SW 1271 (cell line): ENCODE measurements around the gene COX6A2.

Experiments used
- DNase-seq, 2 experiments: peaks; one replicate each; lab custom pipeline; 2025; lab: John Stamatoyannopoulos, UW

The COX6A2 gene

GRCh38 chr16:31410082-31410481, 18.1 kb downstream of the COX6A2 start:
- DNase-seq, result no peak

GRCh38 chr16:31409433-31409832, 18.7 kb downstream of the COX6A2 start:
- peak; percentile 23 to 32 for DNase-seq

- no peak for DNase-seq
These were observed 20.8 kb downstream of the COX6A2 start for GRCh38 chr16:31407406-31407805.

- DNase-seq, result peak in 1 of 2 experiments; percentile 34
These were observed 23.7 kb downstream of the COX6A2 start for GRCh38 chr16:31404353-31405064.

GRCh38 chr16:31403590-31404352, 24.4 kb downstream of the COX6A2 start:
- DNase-seq, result no peak

GRCh38 chr16:31402687-31403086, 25.5 kb downstream of the COX6A2 start:
- no peak for DNase-seq

- DNase-seq, result no peak
These were observed 26.7 kb downstream of the COX6A2 start for GRCh38 chr16:31401436-31401835.

- no peak for DNase-seq
These were observed 28.0 kb downstream of the COX6A2 start for GRCh38 chr16:31400191-31400590.

- DNase-seq, result no peak
These were observed 30.5 kb downstream of the COX6A2 start for GRCh38 chr16:31397701-31398100.

- no peak for DNase-seq
These were observed 31.0 kb downstream of the COX6A2 start for GRCh38 chr16:31397096-31397660.

GRCh38 chr16:31395647-31396046, 32.5 kb downstream of the COX6A2 start:
- DNase-seq, result no peak

- DNase-seq, result no peak
These were observed 35.1 kb downstream of the COX6A2 start, which contains the start of gene ITGAD for GRCh38 chr16:31393056-31393455. ITGAD (plus strand) TSS chr16:31393335; CDS start chr16:31393361, 26 bp downstream.

- no peak for DNase-seq
These were observed 37.6 kb downstream of the COX6A2 start for GRCh38 chr16:31390504-31391041.

GRCh38 chr16:31388535-31388934, 39.6 kb downstream of the COX6A2 start:
- no peak for DNase-seq

GRCh38 chr16:31386157-31386984, 41.8 kb downstream of the COX6A2 start:
- peak; percentile 8 to 48 for DNase-seq

GRCh38 chr16:31385680-31386079, 42.5 kb downstream of the COX6A2 start:
- no peak for DNase-seq

GRCh38 chr16:31382485-31383161, 45.5 kb downstream of the COX6A2 start:
- DNase-seq, result peak in 1 of 2 experiments; percentile 19

GRCh38 chr16:31380201-31380600, 48.0 kb downstream of the COX6A2 start:
- DNase-seq, result no peak
